CD4-positive, alpha-beta T cell (primary cell): ENCODE measurements around the gene FKBP9. TPM values are rescaled to one million over a fixed set of nuclear protein-coding genes. Genes with fewer than 3 reads are reported as not detected.

Experiments used
- ATAC-seq: fragments of 200-7000 bp; cut with Tn5 transposase; one replicate; pipeline ENCODE4 v1.10.0; 2022; ENCODE audit warnings: mild to moderate bottlenecking; ENCODE audit not compliant: poor library complexity
- CTCF ChIA-PET: fragments of 350-600 bp; sonication (Branson Sonifier 250); formaldehyde crosslinking; loops from one replicate; lab custom pipeline; 2021; ENCODE audit warnings: antibody characterized with exemption, inconsistent platforms; lab: Charles Lee
- POLR2A ChIA-PET: fragments of 350-600 bp; sonication (Branson Sonifier 250); formaldehyde crosslinking; loops from one replicate; lab custom pipeline; 2021; ENCODE audit warnings: antibody characterized with exemption, inconsistent platforms; lab: Charles Lee
- DNase-seq, 14 experiments: peaks; one replicate each; pipeline ENCODE4 v3.0.0-alpha.2; 2013 to 2020; ENCODE audit warnings: mixed read lengths in 2 of 14
- H3K27ac ChIP-seq, 2 donors: one replicate each; pipeline versions ENCODE4 v1.5.1 to v1.7.0; 2013; ENCODE audit warnings: low read length in 2 of 2, low read depth in 1 of 2, mild to moderate bottlenecking in 1 of 2
- H3K27me3 ChIP-seq, 2 experiments: 1 replicate in 1 of 2; 2 replicates in 1 of 2; pipeline versions ENCODE4 v1.6.1 to v1.7.0; 2013; ENCODE audit warnings: low read length in 2 of 2, control low read depth in 1 of 2, mild to moderate bottlenecking in 1 of 2, moderate library complexity in 1 of 2; ENCODE audit not compliant: insufficient read depth in 2 of 2, control insufficient read depth in 1 of 2
- H3K36me3 ChIP-seq: one replicate; pipeline ENCODE4 v1.6.1; 2013; ENCODE audit warnings: low read length, control low read depth; ENCODE audit not compliant: insufficient read depth
- H3K4me1 ChIP-seq: one replicate; pipeline ENCODE4 v1.6.1; 2013; ENCODE audit warnings: low read length, control low read depth; ENCODE audit not compliant: insufficient read depth
- H3K4me3 ChIP-seq: one replicate; pipeline ENCODE4 v1.5.1; 2013; ENCODE audit warnings: mild to moderate bottlenecking, low read length, moderate library complexity
- H3K9me3 ChIP-seq, 2 experiments: 1 replicate in 1 of 2; 2 replicates in 1 of 2; pipeline versions ENCODE4 v1.6.1 to v1.7.0; 2013; ENCODE audit warnings: low read length in 2 of 2, mild to moderate bottlenecking in 2 of 2, control low read depth in 1 of 2, moderate library complexity in 1 of 2; ENCODE audit not compliant: control insufficient read depth in 1 of 2, insufficient read depth in 1 of 2
- H3K27ac Mint-ChIP-seq: one replicate; pipeline ENCODE4 v1.8.0; 2020; ENCODE audit warnings: mixed read lengths
- H3K27me3 Mint-ChIP-seq: one replicate; pipeline ENCODE4 v1.8.0; 2021; ENCODE audit warnings: mixed read lengths
- H3K36me3 Mint-ChIP-seq: one replicate; pipeline ENCODE4 v1.8.0; 2021; ENCODE audit warnings: low read depth, mixed read lengths
- H3K4me1 Mint-ChIP-seq: one replicate; pipeline ENCODE4 v1.8.0; 2021; ENCODE audit warnings: low read depth, mixed read lengths
- H3K4me3 Mint-ChIP-seq: one replicate; pipeline ENCODE4 v1.8.0; 2020; ENCODE audit warnings: mild to moderate bottlenecking, mixed read lengths
- H3K9me3 Mint-ChIP-seq: one replicate; pipeline ENCODE4 v1.8.0; 2020; ENCODE audit warnings: mixed read lengths
- CTCF ChIP-seq: fragments of 200-600 bp; IDR thresholded peaks from one replicate; pipeline ENCODE4 v1.8.0; 2022; ENCODE audit warnings: antibody characterized with exemption, mild to moderate bottlenecking
- intact Hi-C, 2 experiments: fragments of 100-400 bp; cut with DNase I in 1 of 2; cut with micrococcal nuclease in 1 of 2; formaldehyde crosslinking; loops; one replicate each; pipeline versions ENCODE4 v1.15.1 to v1.9.0; 2023 to 2025; cut with DNase I, micrococcal nuclease
- total RNA-seq, 174 experiments: library from RNA in 2 of 174; stranded (reverse) in 2 of 174; gene quantifications; one replicate each; pipeline ENCODE4 v1.2.3 and lab custom pipeline; 2021 to 2026

FKBP9 gene
- total RNA-seq, 2 experiments from 2014 or later: not detected

GRCh38 chr7:32928785-32929298 lies 28.4 kb upstream of the FKBP9 start:
- Histone ChIP-seq H3K4me1 (no peaks in the 10 kb centered on the region), H3K27ac (no peak overlapping the region), H3K27me3 (no peaks in the 10 kb centered on the region), H3K36me3 (no peaks in the 10 kb centered on the region), H3K9me3 (no peaks in the 10 kb centered on the region), H3K4me3 (no peak overlapping the region)
- ATAC-seq (no peak), DNase-seq (no peak)
- Mint-ChIP-seq H3K4me3 (no peak overlapping the region), H3K36me3 (no peaks in the 10 kb centered on the region), H3K4me1 (no peaks in the 10 kb centered on the region), H3K27me3 (no peaks in the 10 kb centered on the region), H3K9me3 (no peaks in the 10 kb centered on the region), H3K27ac (no peak overlapping the region)
- intact Hi-C loops: no loop called here
- no peak for TF ChIP-seq CTCF
- POLR2A ChIA-PET: no interaction called here
- CTCF ChIA-PET: no interaction called here

GRCh38 chr7:32929430-32930143 lies 27.7 kb upstream of the FKBP9 start:
- Histone ChIP-seq H3K27ac (no peak overlapping the region), H3K4me3 (no peak overlapping the region), H3K9me3 (no peaks in the 10 kb centered on the region), H3K4me1 (no peaks in the 10 kb centered on the region), H3K27me3 (no peaks in the 10 kb centered on the region), H3K36me3 (no peaks in the 10 kb centered on the region)
- intact Hi-C loops: no loop called here
- POLR2A ChIA-PET: interaction anchor here (1.2 kb wide), 1 partner anchor 26 kb away, joined by 3 read pairs; no protein-coding TSS in a partner anchor
- H3K36me3 Mint-ChIP-seq: no peaks in the 10 kb centered on the region
- DNase-seq: no peak
- no peak for ATAC-seq
- CTCF ChIA-PET: no interaction called here
- no peaks in the 10 kb centered on the region for H3K27me3 Mint-ChIP-seq
- no peak overlapping the region for H3K27ac Mint-ChIP-seq
- no peak for TF ChIP-seq CTCF
- H3K4me3 Mint-ChIP-seq: no peak overlapping the region
- no peaks in the 10 kb centered on the region for H3K4me1 Mint-ChIP-seq
- H3K9me3 Mint-ChIP-seq: no peaks in the 10 kb centered on the region

- ChIA-PET CTCF (no interaction called here), POLR2A (interaction anchor here (1.2 kb wide), 1 partner anchor 26 kb away, joined by 3 read pairs; no protein-coding TSS in a partner anchor)
- Mint-ChIP-seq H3K4me3 (no peak overlapping the region), H3K36me3 (no peaks in the 10 kb centered on the region), H3K27me3 (no peaks in the 10 kb centered on the region), H3K9me3 (no peaks in the 10 kb centered on the region), H3K27ac (no peak overlapping the region), H3K4me1 (no peaks in the 10 kb centered on the region)
- Histone ChIP-seq H3K9me3 (no peaks in the 10 kb centered on the region), H3K4me1 (no peaks in the 10 kb centered on the region), H3K36me3 (no peaks in the 10 kb centered on the region), H3K4me3 (no peak overlapping the region), H3K27ac (no peak overlapping the region), H3K27me3 (no peaks in the 10 kb centered on the region)
- DNase-seq (no peak), ATAC-seq (no peak)
- no peak for TF ChIP-seq CTCF
- intact Hi-C loops: no loop called here
Measured at GRCh38 chr7:32930378-32930777, 26.9 kb upstream of the FKBP9 start.
